Ascending aorta (tissue), 2 donors: Measurements from ENCODE around the gene TET2. TPM values are rescaled to one million over a fixed set of nuclear protein-coding genes. Genes with fewer than 3 reads are reported as not detected.

Source experiments
- DNase-seq, 2 donors: peaks; one replicate each; pipeline ENCODE4 v3.0.0-alpha.2; 2019; ENCODE audit warnings: low spot score in 2 of 2
- H3K27ac ChIP-seq, 2 donors: fragments of 200-600 bp; sonication (generic); one replicate each; pipeline ENCODE4 v1.5.1; 2016 to 2017; ENCODE audit warnings: mild to moderate bottlenecking in 1 of 2
- H3K27me3 ChIP-seq: fragments of 200-600 bp; sonication (generic); one replicate; pipeline ENCODE4 v1.5.1; 2017
- H3K36me3 ChIP-seq, 2 donors: fragments of 200-600 bp; sonication (generic); one replicate each; pipeline ENCODE4 v1.5.1; 2016
- H3K4me1 ChIP-seq, 2 donors: fragments of 200-600 bp; sonication (generic); one replicate each; pipeline ENCODE4 v1.5.1; 2016 to 2017; ENCODE audit warnings: mild to moderate bottlenecking in 1 of 2
- H3K4me3 ChIP-seq, 2 donors: fragments of 200-600 bp; sonication (generic); one replicate each; pipeline ENCODE4 v1.5.1; 2016 to 2017; ENCODE audit warnings: mild to moderate bottlenecking in 1 of 2
- H3K9me3 ChIP-seq, 2 donors: fragments of 200-600 bp; sonication (generic); one replicate each; pipeline ENCODE4 v1.5.1; 2016
- intact Hi-C: fragments of 100-400 bp; cut with DNase I; formaldehyde crosslinking; loops from one replicate; pipeline ENCODE4 v1.15.1; 2023
- total RNA-seq: library from RNA; depleted of rRNA; stranded (reverse); fragments of >200 nt; gene quantifications from one replicate; pipeline ENCODE4 v1.1.0, GENCODE V29; 2016
- TF ChIP-seq, protein P1 (sequence below), 3 experiments: fragments of 200-600 bp in 2 of 3; fragments of 450-650 bp in 1 of 3; sonication (generic) in 2 of 3; IDR thresholded peaks; one replicate each; pipeline ENCODE4 v1.5.1; 2016 to 2019; ENCODE audit warnings: antibody characterized with exemption in 3 of 3, mild to moderate bottlenecking in 1 of 3, moderate library complexity in 1 of 3

Gene TET2
- total RNA-seq, 1 donor from 2014 or later, result 14.8 TPM

DNA sequence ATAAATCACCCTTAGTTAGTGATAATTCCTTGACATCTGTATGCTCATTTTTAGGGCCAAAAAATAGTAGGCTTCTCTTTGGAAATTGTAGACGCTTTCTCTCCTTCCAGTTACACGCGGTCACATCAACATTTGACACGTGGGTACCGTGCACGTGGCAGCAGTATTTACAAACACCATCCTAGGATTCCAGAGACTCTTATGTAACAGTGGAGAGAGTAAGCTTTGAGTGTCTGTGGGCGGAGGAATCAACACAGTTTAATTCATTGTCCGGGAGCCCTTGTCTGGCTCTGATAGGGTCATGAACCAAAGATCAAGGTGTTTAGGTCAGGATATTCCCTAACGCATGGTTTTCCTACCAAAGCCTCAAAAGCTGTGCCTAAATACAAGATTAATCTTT lies 12.2 kb downstream of the TET2 start:
- H3K9me3 ChIP-seq, result no peaks in the 10 kb centered on the region
- no peaks in the 10 kb centered on the region for H3K27me3 ChIP-seq
- DNase-seq, result no peak
- intact Hi-C loops, result no loop called here
- H3K36me3 ChIP-seq, result no peaks in the 10 kb centered on the region
- H3K4me1 ChIP-seq, result no peaks in the 10 kb centered on the region
- TF ChIP-seq, protein P1, sequence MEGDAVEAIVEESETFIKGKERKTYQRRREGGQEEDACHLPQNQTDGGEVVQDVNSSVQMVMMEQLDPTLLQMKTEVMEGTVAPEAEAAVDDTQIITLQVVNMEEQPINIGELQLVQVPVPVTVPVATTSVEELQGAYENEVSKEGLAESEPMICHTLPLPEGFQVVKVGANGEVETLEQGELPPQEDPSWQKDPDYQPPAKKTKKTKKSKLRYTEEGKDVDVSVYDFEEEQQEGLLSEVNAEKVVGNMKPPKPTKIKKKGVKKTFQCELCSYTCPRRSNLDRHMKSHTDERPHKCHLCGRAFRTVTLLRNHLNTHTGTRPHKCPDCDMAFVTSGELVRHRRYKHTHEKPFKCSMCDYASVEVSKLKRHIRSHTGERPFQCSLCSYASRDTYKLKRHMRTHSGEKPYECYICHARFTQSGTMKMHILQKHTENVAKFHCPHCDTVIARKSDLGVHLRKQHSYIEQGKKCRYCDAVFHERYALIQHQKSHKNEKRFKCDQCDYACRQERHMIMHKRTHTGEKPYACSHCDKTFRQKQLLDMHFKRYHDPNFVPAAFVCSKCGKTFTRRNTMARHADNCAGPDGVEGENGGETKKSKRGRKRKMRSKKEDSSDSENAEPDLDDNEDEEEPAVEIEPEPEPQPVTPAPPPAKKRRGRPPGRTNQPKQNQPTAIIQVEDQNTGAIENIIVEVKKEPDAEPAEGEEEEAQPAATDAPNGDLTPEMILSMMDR (IDR thresholded peaks at IDR 0.05), result no peak
- no peak overlapping the region for H3K27ac ChIP-seq
- no peak overlapping the region for H3K4me3 ChIP-seq

DNA sequence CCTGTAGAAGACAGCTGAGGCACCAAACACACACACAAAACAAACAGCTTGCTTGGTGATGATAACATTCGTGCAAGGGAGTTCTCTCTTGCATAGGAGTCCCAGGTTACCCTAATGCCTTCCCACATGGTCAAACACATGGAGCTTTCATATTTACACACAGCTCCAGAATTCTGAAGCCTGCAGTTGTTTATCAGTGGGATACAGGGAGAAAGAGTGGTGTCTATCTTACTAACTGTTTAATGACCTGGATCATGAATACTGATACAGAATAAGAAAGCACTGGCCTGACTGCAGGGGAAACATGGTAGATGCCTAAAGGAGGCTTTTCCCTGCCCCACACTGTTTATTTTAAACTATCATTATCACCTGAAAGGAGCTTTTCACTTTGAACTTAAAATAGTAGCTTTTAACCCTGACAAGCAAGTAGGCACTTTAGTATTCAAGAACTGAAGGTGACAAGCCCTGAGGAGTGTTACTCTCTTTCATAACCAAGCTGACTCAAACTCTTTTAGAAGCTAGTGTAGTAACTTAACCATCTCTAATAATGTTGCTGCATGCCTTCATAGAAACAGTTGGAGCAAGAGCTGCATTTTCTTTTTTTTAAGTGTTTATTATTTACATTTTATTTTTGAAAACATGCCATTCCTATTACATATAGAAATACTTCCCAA lies 15.6 kb downstream of the TET2 start:
- Histone ChIP-seq H3K27ac (no peak overlapping the region), H3K27me3 (no peaks in the 10 kb centered on the region), H3K4me3 (no peak overlapping the region), H3K9me3 (no peaks in the 10 kb centered on the region), H3K4me1 (no peaks in the 10 kb centered on the region), H3K36me3 (no peaks in the 10 kb centered on the region)
- no peak for DNase-seq
- intact Hi-C loops, result no loop called here
- TF ChIP-seq, protein P1 (IDR thresholded peaks at IDR 0.05), result no peak

DNA sequence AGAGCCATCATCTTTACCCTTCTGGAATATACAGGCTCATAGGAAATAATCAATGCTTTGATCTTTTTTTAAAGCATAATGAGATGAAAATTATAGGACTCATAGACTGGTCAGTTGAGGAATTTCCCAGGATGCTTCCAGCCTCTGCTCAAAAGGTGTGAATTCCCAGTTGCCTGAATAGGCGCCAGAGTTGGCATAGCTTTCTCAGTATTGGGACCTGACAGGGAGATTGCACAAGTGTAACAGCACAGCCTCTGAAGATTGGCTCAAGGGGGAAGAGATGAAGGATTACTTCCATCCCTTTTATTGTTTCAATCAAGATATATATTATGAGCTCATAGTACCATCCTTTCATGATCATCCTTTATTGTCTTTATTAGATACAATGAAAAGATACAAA lies 17.9 kb downstream of the TET2 start:
- TF ChIP-seq, protein P1 (IDR thresholded peaks at IDR 0.05), result no peak
- intact Hi-C loops, result no loop called here

DNA sequence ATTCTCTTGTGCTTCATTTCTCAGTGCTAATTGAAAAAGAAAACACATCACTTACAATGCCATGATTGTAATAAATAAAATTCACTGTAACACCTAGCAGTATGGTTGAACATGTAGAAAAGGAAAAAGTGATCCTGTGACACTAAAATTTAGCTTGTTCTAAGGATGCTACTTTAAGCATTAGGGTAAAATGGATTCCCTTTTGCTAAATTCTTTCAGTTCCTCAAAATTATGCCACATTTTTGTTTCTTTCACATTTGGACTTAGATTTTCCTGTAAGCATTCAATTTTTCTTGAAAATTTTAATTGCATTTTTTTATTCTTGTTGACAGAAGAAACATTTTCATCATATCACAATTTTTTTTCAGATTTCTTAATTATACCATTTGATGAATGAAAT lies 19.4 kb downstream of the TET2 start:
- DNase-seq, result no peak
- TF ChIP-seq, protein P1 (IDR thresholded peaks at IDR 0.05), result no peak
- Histone ChIP-seq H3K4me1 (no peaks in the 10 kb centered on the region), H3K4me3 (no peak overlapping the region), H3K27ac (no peak overlapping the region), H3K36me3 (peaks cover 0 to 5% of the 10 kb centered on the region in 2 donors), H3K9me3 (no peaks in the 10 kb centered on the region), H3K27me3 (no peaks in the 10 kb centered on the region)
- intact Hi-C loops, result no loop called here

More for the DNA sequence above, 17.9 kb downstream of the TET2 start:
- H3K36me3 ChIP-seq, result peaks cover 0 to 5% of the 10 kb centered on the region in 2 donors
- no peak overlapping the region for H3K4me3 ChIP-seq
- no peaks in the 10 kb centered on the region for H3K9me3 ChIP-seq
- H3K27me3 ChIP-seq, result no peaks in the 10 kb centered on the region
- DNase-seq, result no peak
- no peak overlapping the region for H3K27ac ChIP-seq
- no peaks in the 10 kb centered on the region for H3K4me1 ChIP-seq

DNA sequence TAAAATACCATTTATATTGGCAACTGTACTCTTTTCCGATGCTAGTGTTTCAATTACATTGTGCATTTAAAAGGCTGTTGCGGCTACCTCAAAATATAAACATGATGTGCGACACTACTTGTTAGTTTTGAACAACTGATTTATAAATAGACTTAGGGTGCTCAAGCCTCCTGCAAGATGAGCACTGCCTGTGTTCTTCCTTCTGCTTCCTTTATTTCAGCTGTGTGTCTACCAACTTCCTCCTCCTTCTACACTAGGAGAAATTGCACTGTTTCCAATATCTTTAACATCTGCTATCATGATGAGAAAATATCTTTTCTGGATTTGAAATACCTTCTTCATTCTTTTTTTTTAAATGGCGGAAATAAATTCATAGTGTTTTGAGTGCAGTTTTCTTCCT lies 24.0 kb downstream of the TET2 start:
- Histone ChIP-seq H3K27ac (no peak overlapping the region), H3K36me3 (peaks cover 0 to 13% of the 10 kb centered on the region in 2 donors), H3K4me1 (no peaks in the 10 kb centered on the region), H3K9me3 (no peaks in the 10 kb centered on the region), H3K27me3 (no peaks in the 10 kb centered on the region), H3K4me3 (no peak overlapping the region)
- TF ChIP-seq, protein P1 (IDR thresholded peaks at IDR 0.05), result no peak
- DNase-seq, result no peak
- intact Hi-C loops, result no loop called here

DNA sequence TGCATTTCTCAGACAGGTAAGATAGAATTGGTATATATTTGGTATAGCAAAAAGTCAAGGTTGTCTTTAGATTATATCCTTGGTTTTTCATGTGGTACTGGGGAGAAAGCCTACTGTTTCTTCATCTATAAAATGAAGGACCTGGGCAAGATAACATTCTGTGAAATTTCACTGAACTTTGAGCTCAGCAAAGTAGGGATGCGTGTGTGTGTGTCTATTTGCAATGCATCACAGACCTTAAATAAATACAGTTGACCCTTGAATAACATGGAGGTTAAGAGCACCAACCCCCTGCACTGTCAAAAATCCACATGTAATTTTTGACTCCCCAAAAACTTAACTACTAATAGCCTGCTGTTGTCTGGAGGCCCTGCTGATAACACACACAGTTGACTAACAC lies 25.2 kb downstream of the TET2 start:
- Histone ChIP-seq H3K4me1 (no peaks in the 10 kb centered on the region), H3K27ac (no peak overlapping the region)

More for the DNA sequence above, 25.2 kb downstream of the TET2 start:
- TF ChIP-seq, protein P1 (IDR thresholded peaks at IDR 0.05), result no peak
- no peaks in the 10 kb centered on the region for H3K27me3 ChIP-seq
- intact Hi-C loops, result no loop called here
- no peak overlapping the region for H3K4me3 ChIP-seq
- DNase-seq, result no peak
- H3K36me3 ChIP-seq, result peaks cover 0 to 13% of the 10 kb centered on the region in 2 donors
- no peaks in the 10 kb centered on the region for H3K9me3 ChIP-seq
